NCI-H2227 treated with DMSO at 0.1 percent for 48 hours (cell line): Measurements from ENCODE around the gene MPP1.

Experiments
- DNase-seq: peaks from one replicate; lab custom pipeline; 2025; lab: John Stamatoyannopoulos, UW

The MPP1 gene

DNA sequence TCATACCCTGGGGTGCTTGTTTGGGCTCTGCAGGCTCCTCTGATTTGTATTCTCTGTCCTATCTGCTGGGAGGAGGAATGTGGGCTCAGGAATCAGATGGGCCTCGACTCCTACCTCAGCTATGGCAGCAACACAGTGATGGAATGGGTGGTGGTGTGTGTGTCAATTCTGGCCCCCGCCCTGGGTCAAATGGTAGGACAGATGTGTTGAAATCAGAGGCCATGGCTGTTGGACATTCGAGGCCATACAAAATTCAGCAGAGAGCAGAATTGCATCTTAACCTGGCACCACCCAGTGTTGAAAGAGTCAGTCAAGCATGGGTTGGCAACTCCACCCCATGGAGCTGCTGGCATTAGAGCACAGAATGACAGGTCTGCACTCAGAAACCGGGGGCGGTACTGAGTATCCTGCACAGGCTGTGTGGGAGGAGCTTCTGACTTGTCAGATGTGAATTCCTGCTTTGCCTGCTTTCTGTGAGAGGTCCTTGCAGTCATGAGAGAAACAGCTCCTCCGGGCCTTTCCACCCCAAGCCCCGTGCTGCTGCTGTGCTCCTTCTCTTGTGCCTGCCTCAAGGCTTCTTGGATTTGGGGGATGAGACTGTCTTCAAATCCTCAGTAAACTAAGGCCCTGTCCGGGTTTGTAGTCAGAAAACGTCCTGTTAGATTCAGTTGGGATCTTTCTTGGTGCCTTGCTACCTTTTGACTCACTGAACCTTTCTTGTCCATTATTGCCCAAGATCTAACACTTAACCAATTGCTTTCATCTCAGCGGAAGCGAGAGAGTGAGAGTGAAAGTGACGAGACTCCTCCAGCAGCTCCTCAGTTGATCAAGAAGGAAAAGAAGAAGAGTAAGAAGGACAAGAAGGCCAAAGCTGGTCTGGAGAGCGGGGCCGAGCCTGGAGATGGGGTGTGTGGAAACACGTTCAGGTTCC, 29.6 kb downstream of the MPP1 start:
- no peak for DNase-seq

DNA sequence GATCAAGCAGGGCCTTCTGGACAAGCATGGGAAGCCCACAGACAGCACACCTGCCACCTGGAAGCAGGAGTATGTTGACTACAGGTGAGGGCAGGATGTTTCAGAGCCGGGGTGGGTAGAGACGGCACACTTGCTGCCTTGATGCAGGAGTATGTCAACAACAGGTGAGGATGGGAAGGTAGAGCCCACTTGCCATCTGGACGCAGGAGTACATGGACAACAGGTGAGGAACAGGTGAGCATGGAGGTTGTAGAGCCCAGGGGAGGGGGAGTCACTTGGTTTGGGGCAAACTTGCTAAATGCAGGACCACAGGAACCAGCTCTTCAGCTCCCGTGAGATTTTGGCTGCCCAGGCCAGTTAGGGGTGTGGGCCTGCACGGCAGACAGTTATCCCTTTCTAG, 30.7 kb downstream of the MPP1 start:
- DNase-seq: no peak

DNA sequence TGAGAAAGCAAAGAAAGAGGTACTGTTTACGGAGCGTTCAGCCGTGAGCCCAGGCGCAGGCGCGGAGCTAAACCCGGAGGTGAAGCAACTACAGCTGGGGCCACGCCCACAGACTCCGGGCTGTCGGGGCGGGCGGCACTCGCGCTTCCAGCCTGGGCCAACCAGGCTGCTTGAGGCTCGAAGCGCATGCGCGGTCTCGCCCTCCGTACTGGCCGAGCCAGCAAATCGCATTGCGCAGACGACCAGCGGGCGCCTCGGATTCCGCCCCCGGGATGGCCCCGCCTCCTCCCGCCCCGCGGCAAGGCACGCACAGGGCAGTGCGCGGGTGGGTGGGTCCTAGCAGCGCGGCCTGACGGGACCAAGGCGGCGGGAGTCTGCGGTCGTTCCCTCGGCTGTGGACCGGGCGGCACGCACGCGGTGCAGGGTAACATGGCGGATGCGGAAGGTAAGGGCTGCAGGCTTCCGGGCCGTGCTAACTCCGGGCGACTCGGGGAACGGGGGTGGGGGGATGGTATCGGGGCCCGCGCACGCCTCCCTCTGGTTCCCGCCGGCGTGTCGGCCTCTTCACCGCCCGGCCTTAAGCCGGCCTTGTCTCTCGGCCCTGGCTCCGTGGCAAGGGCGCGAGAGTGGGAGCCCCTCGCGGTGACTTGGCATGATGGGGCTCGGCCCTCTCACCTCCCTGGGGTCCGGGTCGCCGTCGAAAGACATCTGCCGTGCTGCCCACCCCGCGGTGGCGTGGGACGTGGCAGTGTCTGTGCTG, 42.6 kb downstream of the MPP1 start, which contains the start of gene DKC1:
TSS of gene DKC1 (plus strand) at position 328 of the 760 bp plus-strand sequence. CDS start at position 430, 102 bp downstream.
- peak; percentile 92 for DNase-seq

DNA sequence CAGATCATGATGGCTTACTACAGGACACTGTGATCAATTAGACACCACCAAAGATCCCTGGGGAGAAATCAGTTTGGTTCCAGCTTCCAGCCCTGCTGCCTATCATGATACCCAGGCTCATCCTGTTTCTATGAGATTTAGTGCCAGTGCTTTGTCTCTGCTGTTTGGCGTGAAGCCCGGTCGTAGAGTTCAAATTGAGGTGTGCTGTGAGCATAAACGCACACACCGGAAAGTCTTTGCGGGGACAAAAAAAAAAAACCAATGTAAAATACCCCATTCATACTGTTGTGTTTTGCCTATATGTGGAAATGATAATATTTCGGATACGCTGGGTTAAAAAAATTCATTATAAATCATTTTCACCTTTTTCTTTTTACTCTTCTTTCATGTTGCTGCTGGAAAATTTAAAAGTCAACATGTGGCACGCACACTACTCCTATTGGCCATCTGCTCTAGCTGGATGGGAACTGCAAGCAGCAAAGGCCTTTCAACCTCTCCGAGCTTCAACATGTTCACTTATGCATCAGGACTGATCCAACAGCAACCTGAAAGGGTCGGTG, 43.2 kb downstream of the MPP1 start:
- DNase-seq: peak; percentile 39

DNA sequence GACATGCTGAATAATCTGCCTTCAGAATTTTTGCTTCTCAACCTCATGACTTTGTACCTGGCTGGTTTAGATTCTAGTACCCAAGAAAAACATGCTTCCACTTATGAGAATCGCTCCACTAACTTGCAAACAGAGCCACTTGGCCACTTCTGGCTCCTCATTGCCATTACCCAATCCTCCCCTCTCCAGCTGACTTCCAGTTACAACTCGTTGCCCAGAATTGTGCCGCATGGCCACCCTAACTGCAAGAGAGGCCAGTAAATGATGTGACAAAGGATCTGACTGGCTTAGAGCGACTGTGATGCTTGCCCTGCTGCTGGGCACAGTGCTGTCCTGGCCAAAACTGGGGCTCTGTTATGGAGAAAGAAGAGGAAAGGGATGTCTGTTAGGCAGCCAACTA, 46.6 kb downstream of the MPP1 start:
- no peak for DNase-seq

DNA sequence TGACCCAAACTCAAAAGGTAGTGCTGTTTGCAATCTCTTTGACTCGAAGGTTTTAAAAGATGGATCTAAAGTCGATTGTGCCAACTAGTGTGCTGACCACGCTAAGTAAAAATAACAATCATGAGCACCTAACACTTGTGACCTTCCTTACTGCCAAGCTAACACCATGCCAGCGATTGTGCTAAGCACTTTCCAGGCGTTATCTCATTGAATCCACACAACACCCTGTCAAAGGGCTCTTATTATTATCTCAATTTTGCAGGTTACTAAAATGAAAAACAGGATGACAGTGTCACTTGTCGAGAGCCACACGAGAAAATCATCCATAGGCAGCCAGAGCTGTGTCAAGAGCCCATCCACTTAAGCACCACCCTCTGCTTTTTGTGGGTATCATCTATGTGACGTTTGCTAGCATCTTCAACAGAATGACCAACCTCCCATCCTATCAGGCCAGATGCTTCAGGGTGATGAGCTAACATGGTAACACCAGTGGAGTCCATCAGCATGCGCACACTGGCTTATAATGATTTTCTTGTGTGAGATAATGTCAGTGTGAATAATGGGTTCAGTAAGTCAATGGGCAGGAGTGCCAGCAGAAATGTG, 53.5 kb downstream of the MPP1 start:
- no peak for DNase-seq

DNA sequence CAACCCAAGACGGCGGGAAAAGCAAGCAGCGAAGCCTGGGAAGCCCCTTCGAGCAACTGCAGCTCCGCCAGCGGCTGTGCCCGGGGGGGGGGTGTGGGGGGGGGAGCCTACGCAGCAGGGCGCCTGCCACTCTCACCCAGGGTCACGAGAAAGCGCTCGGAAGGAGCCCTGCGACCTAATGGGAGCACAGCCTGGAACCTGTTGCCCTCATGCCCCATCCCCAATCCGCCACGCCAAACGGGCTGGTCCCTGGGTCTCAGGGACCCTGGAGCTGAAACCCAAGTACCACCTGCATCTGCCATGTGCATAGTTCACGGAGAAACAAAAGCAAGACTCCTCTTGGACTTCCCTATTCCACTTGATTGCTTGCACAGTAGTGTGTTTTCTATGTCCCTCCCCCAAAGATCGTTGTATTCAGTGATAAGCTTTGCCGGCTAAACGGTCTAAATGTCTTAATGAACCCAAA, 54.0 kb downstream of the MPP1 start:
- no peak for DNase-seq

DNA sequence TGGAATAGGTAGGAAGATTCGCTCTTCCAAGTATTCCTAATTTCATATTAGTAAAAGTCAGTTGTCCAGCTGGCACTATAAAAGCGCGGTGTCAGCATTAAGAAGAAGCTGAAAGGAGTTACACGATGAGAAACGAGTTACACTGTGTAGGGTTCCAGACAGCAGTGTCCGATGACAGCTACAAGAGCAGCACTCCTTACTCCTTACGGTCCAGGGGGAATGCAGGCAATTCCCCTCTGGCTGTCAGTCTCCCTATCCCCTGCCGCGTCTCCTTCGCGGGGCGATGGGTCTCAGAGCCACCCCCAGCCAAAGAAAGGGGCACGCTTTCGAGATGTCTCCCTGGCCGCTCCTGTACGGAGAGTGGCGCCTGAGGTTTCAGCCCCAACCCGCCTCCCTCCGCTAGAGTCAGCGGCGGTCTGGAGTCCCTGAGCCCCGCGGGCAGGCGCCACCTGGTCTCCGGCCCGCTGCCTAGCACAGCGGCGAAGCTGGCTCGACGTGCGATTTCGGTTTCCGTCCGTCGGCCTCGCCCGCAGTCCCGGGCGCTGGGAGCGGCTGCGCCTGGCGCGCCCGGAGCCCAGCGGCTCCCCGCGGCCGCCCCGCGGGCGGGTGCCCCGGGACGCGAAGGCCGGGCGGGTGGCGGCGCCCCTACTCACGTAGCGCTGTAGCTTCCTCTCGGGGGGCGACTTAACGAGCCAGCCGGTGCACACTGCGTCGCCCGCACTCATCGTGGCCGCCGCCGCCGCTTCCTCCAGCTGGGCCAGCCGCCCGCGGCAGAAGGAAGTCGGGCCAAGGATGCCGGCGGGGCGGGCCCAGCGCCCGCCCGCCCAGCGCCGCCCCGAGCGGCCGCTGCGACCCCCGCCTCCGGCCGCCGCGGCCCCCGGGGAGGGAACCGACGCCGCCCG, 54.7 kb downstream of the MPP1 start, which contains the start of gene GAB3:
TSS of gene GAB3 (minus strand) at position 777 of the 902 bp plus-strand sequence. CDS start at position 725, 52 bp downstream.
- no peak for DNase-seq

DNA sequence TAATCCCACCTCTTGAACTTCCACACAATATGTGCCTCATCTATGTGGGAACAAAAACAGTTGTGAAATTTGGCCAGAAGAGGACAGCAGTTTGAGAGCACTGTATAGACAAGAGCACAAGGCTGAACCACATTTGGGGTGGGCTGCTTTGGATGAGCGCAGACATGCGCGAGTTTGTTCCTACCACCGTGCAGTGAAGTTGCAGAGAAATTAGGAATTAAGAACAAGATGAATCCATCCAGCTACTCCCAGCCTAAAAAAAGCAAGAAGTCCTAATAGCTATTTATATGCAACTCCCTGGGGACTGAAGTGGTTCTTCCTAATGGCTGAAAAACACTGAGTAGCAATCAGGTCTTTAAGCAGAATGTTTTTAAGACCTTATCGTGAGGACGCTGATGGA, 55.4 kb downstream of the MPP1 start:
- no peak for DNase-seq

DNA sequence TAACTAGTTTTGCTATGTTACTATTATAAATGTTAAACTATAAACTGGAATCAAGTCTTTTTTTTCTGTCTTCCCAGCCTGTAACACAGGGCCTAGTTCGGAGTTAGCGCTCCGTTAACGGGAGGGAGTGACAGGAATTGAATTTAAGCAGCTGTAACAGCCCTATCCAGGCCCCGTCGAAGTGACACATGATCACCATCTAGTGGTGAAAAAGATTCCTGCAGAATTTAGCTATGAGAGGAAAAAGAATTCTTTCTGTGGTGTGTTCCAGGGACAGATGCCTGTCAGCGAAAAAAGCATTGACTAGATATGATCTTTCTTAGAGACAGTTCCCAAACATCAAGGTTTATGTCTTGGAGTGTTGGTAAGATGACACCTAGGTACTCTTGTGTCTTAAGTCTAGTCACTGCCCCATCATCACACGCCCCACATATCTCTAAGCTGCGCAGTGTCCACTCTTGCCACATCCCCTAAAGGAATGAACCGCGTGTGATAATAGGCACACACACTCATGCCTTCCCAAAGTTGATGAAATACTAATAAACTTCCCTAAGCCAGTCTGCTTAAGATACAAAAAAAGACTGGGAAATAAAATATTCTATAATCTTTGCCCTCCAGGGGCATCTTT, 56.5 kb downstream of the MPP1 start:
- peak; percentile 38 for DNase-seq

DNA sequence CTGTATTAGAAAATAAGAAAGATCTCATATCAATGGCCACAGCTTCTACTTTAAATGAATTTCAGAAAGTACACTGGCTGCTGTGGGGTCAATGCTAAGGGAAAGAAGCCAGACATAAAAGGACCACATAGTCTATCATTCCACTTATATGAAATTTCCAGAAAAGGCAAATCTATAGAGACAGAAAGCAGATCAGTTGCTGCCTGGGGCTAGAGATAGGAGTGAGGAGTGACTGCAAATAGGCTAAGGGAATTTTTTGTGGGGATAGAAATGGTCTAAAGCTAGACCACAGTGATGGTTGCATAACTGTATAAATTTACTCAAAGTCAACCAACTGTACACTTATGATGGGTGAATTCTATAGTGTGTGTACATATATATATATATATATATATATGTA, 62.7 kb downstream of the MPP1 start:
- DNase-seq: no peak

DNA sequence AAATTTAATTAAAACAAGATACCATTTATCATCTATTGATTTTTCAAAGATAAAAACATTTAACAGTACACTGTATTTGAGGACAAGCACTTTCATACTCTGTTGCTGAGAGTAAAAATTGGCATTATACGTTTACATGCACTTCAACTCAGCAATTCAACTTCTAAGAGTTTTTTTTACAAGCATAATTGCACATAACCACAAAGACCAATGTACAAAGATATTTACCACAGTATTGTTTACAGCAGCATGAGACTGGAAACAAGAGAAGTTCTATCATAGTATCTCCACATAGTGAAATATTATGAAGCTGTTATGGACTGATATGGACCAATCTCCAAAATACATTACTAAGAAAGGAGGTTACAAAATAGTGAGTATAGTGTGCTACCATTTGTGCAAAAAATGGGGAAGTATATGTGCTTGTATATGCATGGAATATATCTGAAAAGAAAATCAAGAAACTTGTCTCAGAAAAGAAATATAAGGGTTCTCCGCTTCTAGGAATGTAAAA, 65.3 kb downstream of the MPP1 start:
- no peak for DNase-seq

DNA sequence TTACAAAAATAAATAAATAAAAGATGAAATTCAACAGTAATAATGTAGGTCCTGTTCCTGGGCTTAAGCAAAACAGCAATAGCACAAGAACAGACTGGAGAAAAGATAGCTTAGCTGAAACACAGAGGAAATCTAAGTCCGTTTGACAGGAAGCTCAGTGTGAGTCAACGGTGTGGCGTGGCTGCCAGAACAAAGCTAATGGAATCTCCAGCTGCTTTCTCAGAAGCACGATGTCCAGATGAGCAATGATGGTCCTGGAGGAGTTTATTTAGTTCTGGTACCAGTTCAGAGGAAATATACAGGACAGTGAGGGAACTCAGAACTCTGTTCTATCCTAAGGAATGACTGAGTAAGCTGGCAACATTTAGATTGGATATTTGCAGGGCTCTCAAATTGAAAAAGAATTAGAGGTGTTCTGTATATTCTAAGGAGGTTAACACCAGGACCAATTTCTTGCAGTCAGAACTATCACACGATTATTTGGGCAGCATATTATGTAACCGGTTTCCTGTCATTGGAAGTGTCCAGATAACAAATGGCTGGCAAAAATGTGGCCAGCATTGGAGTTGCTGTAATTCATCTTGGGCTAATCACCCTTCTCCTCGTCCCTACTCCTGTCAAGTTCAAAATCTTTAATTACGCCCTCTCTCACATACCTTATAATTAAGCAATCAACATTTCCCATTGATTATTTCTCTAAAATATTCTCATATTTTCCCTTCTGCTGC, 67.1 kb downstream of the MPP1 start:
- no peak for DNase-seq

DNA sequence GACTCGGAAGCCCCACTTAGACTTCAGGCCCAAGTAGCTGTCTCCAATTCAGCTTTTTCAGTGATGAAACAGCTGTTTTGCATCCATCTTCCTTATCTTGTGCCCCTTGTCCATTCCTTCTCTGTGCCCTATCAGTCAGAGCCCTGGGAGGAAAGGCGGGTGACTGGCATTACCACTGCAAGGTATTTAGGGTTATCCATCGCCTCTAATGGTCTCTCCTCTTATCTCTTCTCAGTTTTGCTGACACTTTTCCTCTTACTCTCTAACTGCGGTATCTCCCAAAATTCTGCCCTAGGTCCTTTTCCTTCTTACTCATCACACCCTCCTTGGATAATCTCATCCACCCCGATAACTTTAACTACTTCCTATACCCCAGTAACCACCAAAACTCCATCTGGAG, 68.1 kb downstream of the MPP1 start:
- no peak for DNase-seq

DNA sequence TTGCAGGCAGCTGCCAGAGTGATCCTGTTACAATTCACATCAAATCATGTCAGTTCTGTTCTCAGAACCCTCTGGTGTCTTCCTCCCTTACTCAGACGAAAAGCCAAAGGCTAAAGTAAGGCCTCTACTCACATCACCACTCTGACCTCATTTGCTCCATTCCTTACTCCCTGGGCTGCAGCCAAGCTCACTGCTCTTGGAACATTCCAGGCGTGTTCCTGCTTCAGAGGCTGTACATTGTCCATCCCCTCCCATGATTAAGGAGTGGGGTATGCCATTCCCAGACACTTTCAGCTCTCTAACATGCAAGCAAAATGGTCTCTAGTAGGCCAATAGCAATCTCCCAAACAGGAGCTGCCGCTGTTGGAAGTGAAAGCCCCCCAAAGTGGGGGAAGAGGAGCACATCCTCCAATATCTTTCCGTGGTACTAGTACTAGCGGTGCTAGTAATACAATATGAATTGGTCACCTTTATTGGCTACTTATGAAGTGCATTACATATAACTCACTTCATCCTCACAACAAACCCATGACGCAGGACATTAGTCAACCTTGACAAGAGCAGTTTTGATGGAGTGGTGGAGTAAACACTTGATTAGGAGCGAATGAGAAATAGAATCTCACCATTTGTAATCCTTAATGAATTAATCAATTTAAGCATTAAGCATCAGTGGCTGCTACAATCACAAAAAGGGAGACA, 69.4 kb downstream of the MPP1 start:
- DNase-seq: no peak

DNA sequence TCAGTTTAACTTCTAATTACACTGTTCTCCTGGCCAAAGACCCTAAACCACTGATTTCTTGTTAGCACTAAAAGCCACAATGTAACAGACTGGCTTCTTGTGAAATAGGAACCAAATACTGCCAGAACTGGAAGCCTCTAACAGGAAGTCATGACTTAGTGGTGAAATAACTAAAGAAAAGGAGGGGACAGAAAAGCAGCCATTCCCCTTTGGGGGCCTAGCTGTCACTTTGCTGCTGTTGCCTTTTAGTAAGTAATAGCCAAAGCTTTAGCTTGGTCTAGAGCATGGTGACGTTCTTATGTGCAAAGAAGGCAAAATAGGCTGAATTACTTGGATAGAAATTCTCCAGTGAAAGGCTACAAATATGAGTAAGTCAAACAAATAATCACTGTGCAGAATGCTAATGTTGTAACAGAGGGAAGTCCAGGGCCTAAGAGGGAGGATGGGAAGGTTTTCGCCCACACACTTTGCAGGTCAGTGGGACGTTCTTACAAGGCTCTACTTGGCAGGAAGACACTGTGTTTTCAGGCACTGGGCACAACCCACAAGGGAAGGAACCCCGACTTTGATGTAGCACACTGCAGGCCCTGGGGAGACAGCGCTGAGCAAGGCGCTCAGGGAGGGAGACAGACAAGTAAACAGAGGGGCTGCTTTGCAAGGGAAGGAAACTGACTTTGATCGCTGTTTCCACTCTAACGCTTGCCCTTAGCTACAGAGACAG, 71.1 kb downstream of the MPP1 start:
- no peak for DNase-seq

DNA sequence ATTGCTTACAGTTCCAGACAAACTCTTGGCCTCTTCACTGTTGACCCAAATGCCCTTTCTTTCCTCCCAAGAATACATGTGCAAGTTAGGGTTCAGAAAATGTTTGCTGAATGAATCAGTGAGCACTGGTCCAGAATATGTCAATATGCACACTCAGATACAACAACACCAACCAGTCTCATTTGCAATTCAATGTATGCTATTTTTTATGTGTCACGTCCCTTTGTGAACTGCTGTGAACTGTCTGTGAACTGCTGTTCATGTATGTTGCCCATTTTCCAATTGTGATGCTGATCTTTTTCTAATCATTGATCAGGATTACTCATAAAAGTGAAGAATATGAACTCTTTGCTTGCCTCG, 72.2 kb downstream of the MPP1 start:
- DNase-seq: no peak

DNA sequence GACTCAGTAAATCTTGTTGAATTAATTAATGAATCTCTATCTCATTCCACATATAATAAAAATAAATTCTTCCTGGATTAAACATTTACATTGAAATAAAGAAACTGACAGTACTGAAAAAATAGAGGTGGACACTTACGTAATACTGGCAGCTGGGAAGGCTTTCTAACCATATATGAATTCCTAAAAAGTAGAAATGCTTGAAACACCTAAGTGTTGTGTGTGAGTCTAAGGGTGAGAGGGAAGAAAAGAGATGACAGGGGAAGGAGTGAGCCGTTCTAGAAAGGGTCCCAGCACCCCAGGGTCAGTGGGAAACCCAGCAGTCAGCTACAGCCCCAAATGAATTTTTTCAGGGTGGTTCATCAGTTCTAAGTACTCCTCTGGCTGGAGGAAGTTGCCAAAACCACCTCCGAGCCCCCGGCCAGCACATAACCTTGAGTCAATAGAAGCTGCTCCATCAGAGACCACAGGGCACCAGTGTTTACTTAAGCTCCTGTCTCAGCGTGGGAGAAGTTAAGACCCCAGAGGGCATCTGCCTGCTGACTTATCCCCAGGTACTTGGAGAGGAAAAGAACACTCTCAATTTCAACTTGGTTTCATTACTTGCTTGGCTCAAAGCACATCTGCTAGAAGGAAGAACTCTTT, 72.7 kb downstream of the MPP1 start:
- DNase-seq: no peak
